A549 (cell line): ENCODE measurements around the gene IMMT. TPM values are rescaled to one million over a fixed set of nuclear protein-coding genes. Genes with fewer than 3 reads are reported as not detected.

ENCODE experiments used
- ATAC-seq, 2 experiments: fragments of 200-7000 bp in 1 of 2; fragments of >200 bp in 1 of 2; cut with Nextera tagmentation in 1 of 2; cut with Tn5 transposase in 1 of 2; 3 replicates each; pipeline versions ENCODE4 v1.8.0 to v1.9.1; 2018 to 2020; ENCODE audit warnings: mild to moderate bottlenecking in 1 of 2, moderate library complexity in 1 of 2
- CTCF ChIA-PET: fragments of 300-600 bp; sonication (Branson Sonifier 250); formaldehyde crosslinking; extraction: SDS; loops from one replicate; lab custom pipeline; 2021; ENCODE audit warnings: antibody characterized with exemption, inconsistent platforms; lab: Yijun Ruan, JAX
- POLR2A ChIA-PET: fragments of 350-600 bp; formaldehyde crosslinking; extraction: SDS; loops from one replicate; lab custom pipeline; 2021; ENCODE audit warnings: antibody characterized with exemption, inconsistent platforms; lab: Yijun Ruan, JAX
- DNase-seq, 2 experiments: peaks; one replicate each; pipeline versions ENCODE4 v3.0.0 to v3.0.0-alpha.2; 2011 to 2016; ENCODE audit warnings: low read depth in 1 of 2, low spot score in 1 of 2
- FAIRE-seq: peaks from 2 replicates; lab custom pipeline; 2011; peaks lifted over from hg19 to GRCh38; lab: Jason Lieb, UNC
- H3K27ac ChIP-seq, 2 experiments: fragments of >200 bp; sonication (Bioruptor Twin); formaldehyde crosslinking; 3 replicates each; pipeline ENCODE4 v1.5.1; 2016 to 2017
- H3K4me1 ChIP-seq: fragments of >200 bp; sonication (Bioruptor Twin); formaldehyde crosslinking; 3 replicates; pipeline ENCODE4 v1.6.1; 2016
- H3K4me2 ChIP-seq: fragments of >200 bp; sonication (Bioruptor Twin); formaldehyde crosslinking; 3 replicates; pipeline ENCODE4 v1.6.1; 2016
- H3K4me3 ChIP-seq: fragments of >200 bp; sonication (Bioruptor Twin); formaldehyde crosslinking; 3 replicates; pipeline ENCODE4 v1.5.1; 2016
- H3K9me3 ChIP-seq: fragments of >200 bp; sonication (Bioruptor Twin); formaldehyde crosslinking; 3 replicates; pipeline ENCODE4 v1.6.1; 2016
- BHLHE40 ChIP-seq: IDR thresholded peaks from 2 replicates; pipeline ENCODE4 v1.6.1; 2012; ENCODE audit warnings: low read depth, low read length, inconsistent platforms
- CBX2 ChIP-seq: fragments of 200-600 bp; sonication (generic); IDR thresholded peaks from 2 replicates; pipeline ENCODE4 v1.6.1; 2016; ENCODE audit warnings: low read depth, mild to moderate bottlenecking, borderline replicate concordance
- CBX8 ChIP-seq: fragments of 200-600 bp; sonication (generic); IDR thresholded peaks from 2 replicates; pipeline ENCODE4 v1.6.1; 2016
- CEBPB ChIP-seq, 2 experiments: fragments of >200 bp in 1 of 2; sonication (Bioruptor Twin) in 1 of 2; formaldehyde crosslinking in 1 of 2; IDR thresholded peaks; 2 replicates each; pipeline ENCODE4 v1.6.1; 2012 to 2016
- CHD2 ChIP-seq: fragments of 150-350 bp; IDR thresholded peaks from 2 replicates; pipeline ENCODE4 v1.6.1; 2014; ENCODE audit warnings: low read length; ENCODE audit not compliant: partially characterized antibody
- CHD4 ChIP-seq: fragments of 200-600 bp; sonication (generic); IDR thresholded peaks from 2 replicates; pipeline ENCODE4 v1.6.1; 2016; ENCODE audit warnings: antibody characterized with exemption, mild to moderate bottlenecking, borderline replicate concordance
- CTCF ChIP-seq: fragments of >200 bp; sonication (Bioruptor Twin); formaldehyde crosslinking; IDR thresholded peaks from 3 replicates; pipeline ENCODE4 v1.5.1; 2016
- EHF ChIP-seq: fragments of 250-450 bp; sonication (Bioruptor Pico); IDR thresholded peaks from 2 replicates; pipeline ENCODE4 v1.5.0; 2020; ENCODE audit warnings: mild to moderate bottlenecking
- EHMT2 ChIP-seq: fragments of 200-600 bp; sonication (generic); IDR thresholded peaks from 2 replicates; pipeline ENCODE4 v1.6.1; 2016; ENCODE audit warnings: antibody characterized with exemption, low read depth, mild to moderate bottlenecking, moderate library complexity
- ELK1 ChIP-seq: fragments of 150-350 bp; IDR thresholded peaks from 2 replicates; pipeline ENCODE4 v1.6.1; 2014; ENCODE audit warnings: low read depth, mild to moderate bottlenecking, low read length
- GATA3 ChIP-seq: IDR thresholded peaks from 2 replicates; pipeline ENCODE4 v1.6.1; 2012; ENCODE audit warnings: borderline replicate concordance
- HMGXB4 ChIP-seq: fragments of 250-450 bp; sonication (Bioruptor Pico); IDR thresholded peaks from 2 replicates; pipeline ENCODE4 v1.5.0; 2021; ENCODE audit warnings: mild to moderate bottlenecking, moderate library complexity, borderline replicate concordance
- HOXA7 ChIP-seq: fragments of 250-450 bp; sonication (Bioruptor Pico); IDR thresholded peaks from 2 replicates; pipeline ENCODE4 v1.5.0; 2020; ENCODE audit warnings: mild to moderate bottlenecking, moderate library complexity
- HOXB13 ChIP-seq: fragments of 250-450 bp; sonication (Bioruptor Pico); IDR thresholded peaks from 2 replicates; pipeline ENCODE4 v1.5.0; 2020; ENCODE audit warnings: low read depth, mild to moderate bottlenecking, moderate library complexity
- KDM1A ChIP-seq: fragments of 200-600 bp; sonication (generic); IDR thresholded peaks from 2 replicates; pipeline ENCODE4 v1.6.1; 2016; ENCODE audit warnings: low read depth, mild to moderate bottlenecking
- KDM5A ChIP-seq: fragments of 200-600 bp; sonication (generic); IDR thresholded peaks from 2 replicates; pipeline ENCODE4 v1.6.1; 2016; ENCODE audit warnings: antibody characterized with exemption, mild to moderate bottlenecking
- MAZ ChIP-seq: fragments of 150-350 bp; IDR thresholded peaks from 2 replicates; pipeline ENCODE4 v1.6.1; 2014; ENCODE audit warnings: antibody characterized with exemption, low read depth, low read length, borderline replicate concordance
- MYC ChIP-seq: IDR thresholded peaks from 2 replicates; pipeline ENCODE4 v1.6.1; 2012; ENCODE audit warnings: mild to moderate bottlenecking, inconsistent platforms, low read length, improper control_type of control experiment, borderline replicate concordance
- NPAS2 ChIP-seq: fragments of 250-450 bp; sonication (Bioruptor Pico); IDR thresholded peaks from 2 replicates; pipeline ENCODE4 v1.8.0; 2022; ENCODE audit warnings: mild to moderate bottlenecking, moderate library complexity, borderline replicate concordance
- PHF8 ChIP-seq: fragments of 200-600 bp; sonication (generic); IDR thresholded peaks from 2 replicates; pipeline ENCODE4 v1.6.1; 2016; ENCODE audit warnings: low read depth, mild to moderate bottlenecking, antibody characterized with exemption, moderate library complexity, borderline replicate concordance
- POLR2AphosphoS2 ChIP-seq: conservative IDR thresholded peaks from 2 replicates; pipeline ENCODE4 v1.6.1; 2012; ENCODE audit warnings: low read length, improper control_type of control experiment, inconsistent platforms
- RARB ChIP-seq: fragments of 250-450 bp; sonication (Bioruptor Pico); IDR thresholded peaks from 2 replicates; pipeline ENCODE4 v1.8.0; 2021; ENCODE audit warnings: mild to moderate bottlenecking, moderate library complexity
- RCOR1 ChIP-seq: fragments of 150-350 bp; IDR thresholded peaks from 2 replicates; pipeline ENCODE4 v1.6.1; 2014; ENCODE audit warnings: antibody characterized with exemption, low read length, low read depth
- REST ChIP-seq: fragments of 200-600 bp; sonication (generic); IDR thresholded peaks from 2 replicates; pipeline ENCODE4 v1.6.1; 2016; ENCODE audit warnings: antibody characterized with exemption, mild to moderate bottlenecking, moderate library complexity
- SREBF2 ChIP-seq: fragments of 450-650 bp; IDR thresholded peaks from 2 replicates; pipeline ENCODE4 v1.6.1; 2014; ENCODE audit warnings: mild to moderate bottlenecking, moderate library complexity
- ZNF302 ChIP-seq: fragments of 250-450 bp; sonication (Bioruptor Pico); IDR thresholded peaks from 2 replicates; pipeline ENCODE4 v1.9.0; 2021; ENCODE audit warnings: inconsistent platforms, mild to moderate bottlenecking, moderate library complexity
- WGBS: methylation state at CpG from one replicate; pipeline ENCODE4 v1.1.6; 2017; ENCODE audit errors: missing lambda C conversion rate; 5-methylcytosine and 5-hydroxymethylcytosine counted together
- polyA plus RNA-seq, 4 experiments: library from polyadenylated mRNA; depleted of rRNA in 3 of 4; stranded (reverse); fragments of >200 nt; fragmentation: RNase III in 1 of 4; extraction: RNeasy Plus Mini Kit Qiagen cat#74134 plus additional on column Dnase treatment in 1 of 4; gene quantifications; 2 replicates in 3 of 4; 3 replicates in 1 of 4; pipeline ENCODE4 v1.2.3, GENCODE V29; 2011 to 2017
- TF ChIP-seq, protein P1 (sequence below): fragments of >200 bp; sonication (Bioruptor Twin); formaldehyde crosslinking; IDR thresholded peaks from 2 replicates; pipeline ENCODE4 v1.6.1; 2016

The IMMT gene
- polyA plus RNA-seq, 2 of the 4 experiments (the other 2 are of a cell fraction), result 101 to 126 TPM

DNA sequence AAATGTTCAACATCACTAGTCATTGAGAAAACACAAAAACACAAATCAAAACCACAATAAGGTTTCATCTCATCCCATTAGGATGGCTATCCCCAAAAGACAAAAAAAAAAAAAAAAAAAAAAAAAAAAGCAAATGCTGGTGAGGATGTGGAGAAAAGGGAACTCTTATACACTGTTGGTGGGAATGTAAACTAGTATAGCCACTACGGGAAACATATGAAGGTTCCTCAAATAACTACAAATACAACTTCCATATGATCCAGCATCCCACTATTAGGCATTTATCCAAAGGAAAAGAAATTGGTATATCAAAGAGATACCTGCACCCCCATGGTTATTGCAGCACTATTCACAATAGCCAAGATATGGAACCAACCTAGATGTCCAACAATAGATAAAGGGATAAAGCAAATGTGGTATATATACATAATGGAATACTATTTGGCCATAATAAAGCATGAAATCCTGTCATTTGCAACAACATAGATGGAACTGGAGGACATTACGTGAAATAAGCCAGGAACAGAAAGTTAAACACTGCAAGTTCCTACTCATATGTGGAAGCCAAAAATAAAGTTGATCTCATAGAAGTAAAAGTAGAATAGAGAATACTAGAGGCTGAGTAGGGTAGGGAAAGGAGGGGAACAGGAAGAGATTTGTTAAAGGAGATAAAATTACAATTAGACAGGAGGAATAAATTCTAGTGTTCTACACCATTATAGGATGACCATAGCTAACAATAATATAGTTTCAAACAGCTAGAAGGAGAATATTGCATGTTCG, 98.0 kb downstream of the IMMT start:
- H3K27ac ChIP-seq, result no peak overlapping the region
- POLR2A ChIA-PET, result no interaction called here
- 92% methylated on average over 3 of the region's 3 CpGs for WGBS

DNA sequence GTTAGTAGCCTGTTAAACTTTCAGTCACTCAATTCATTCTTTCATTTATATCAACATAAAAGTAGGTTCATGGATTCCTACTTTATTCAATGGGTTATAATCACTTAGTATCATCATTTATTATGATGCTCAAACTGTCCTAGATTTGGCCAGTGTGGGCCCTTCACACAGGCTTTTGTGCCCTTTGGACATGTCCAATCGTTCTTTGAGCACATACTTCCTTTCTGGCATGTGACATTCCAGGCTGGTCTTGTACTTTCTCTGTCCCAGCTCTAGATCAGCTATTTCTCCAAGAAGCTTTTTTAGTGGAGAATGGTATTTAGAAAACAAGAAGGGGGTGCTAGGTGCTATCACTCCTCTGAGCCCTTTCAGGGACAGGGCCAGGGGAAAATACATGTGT, 101.0 kb downstream of the IMMT start:
- FAIRE-seq (no peak), ATAC-seq (no peak), DNase-seq (no peak)
- Histone ChIP-seq H3K9me3 (no peaks in the 10 kb centered on the region), H3K4me1 (no peaks in the 10 kb centered on the region), H3K27ac (no peak overlapping the region), H3K4me3 (no peak overlapping the region), H3K4me2 (no peak overlapping the region)
- ChIA-PET POLR2A (no interaction called here), CTCF (interaction anchor here (0.9 to 23.1 kb wide), 3 partner anchors 15 to 270 kb away, joined by 3 to 766 read pairs (median 116); no protein-coding TSS in a partner anchor)
- TF ChIP-seq, protein P1, sequence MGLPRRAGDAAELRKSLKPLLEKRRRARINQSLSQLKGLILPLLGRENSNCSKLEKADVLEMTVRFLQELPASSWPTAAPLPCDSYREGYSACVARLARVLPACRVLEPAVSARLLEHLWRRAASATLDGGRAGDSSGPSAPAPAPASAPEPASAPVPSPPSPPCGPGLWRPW, result no peak
- TF ChIP-seq REST (no peak), MAZ (no peak), BHLHE40 (no peak), GATA3 (no peak), NPAS2 (CRISPR knock-in tag) (no peak), PHF8 (no peak), CEBPB (IDR thresholded peaks at IDR 0.05) (no peak)
- 65% methylated on average over 1 of the region's 1 CpG for WGBS

More for the DNA sequence above, 98.0 kb downstream of the IMMT start:
- DNase-seq (no peak), FAIRE-seq (no peak), ATAC-seq (no peak)
- H3K9me3 ChIP-seq, result no peaks in the 10 kb centered on the region
- TF ChIP-seq RCOR1, result no peak
- TF ChIP-seq HOXB13, result no peak
- TF ChIP-seq ELK1, result no peak
- no peak for TF ChIP-seq MYC
- TF ChIP-seq HOXA7 (CRISPR knock-in tag), result no peak
- TF ChIP-seq BHLHE40, result no peak
- no peak for TF ChIP-seq EHF
- no peak for TF ChIP-seq POLR2AphosphoS2
- no peak for TF ChIP-seq SREBF2
- no peak for TF ChIP-seq EHMT2
- no peak for TF ChIP-seq HMGXB4 (CRISPR knock-in tag)
- TF ChIP-seq RARB (CRISPR knock-in tag), result no peak
- no peak for TF ChIP-seq KDM5A
- no peak for TF ChIP-seq ZNF302
- TF ChIP-seq CBX2, result no peak
- TF ChIP-seq CHD2, result no peak
- TF ChIP-seq CBX8, result no peak
- TF ChIP-seq CHD4, result no peak
- TF ChIP-seq KDM1A, result no peak
- no peak for TF ChIP-seq CTCF
- H3K4me2 ChIP-seq, result no peak overlapping the region
- CTCF ChIA-PET, result interaction anchor here (1.4 to 23.1 kb wide), 6 partner anchors 9 to 273 kb away, joined by 3 to 766 read pairs (median 13); no protein-coding TSS in a partner anchor
- no peaks in the 10 kb centered on the region for H3K4me1 ChIP-seq
- H3K4me3 ChIP-seq, result no peak overlapping the region
